Keratinocyte (primary cell): ENCODE data around the gene LMTK2. TPM values are rescaled to one million over a fixed set of nuclear protein-coding genes. Genes with fewer than 3 reads are reported as not detected.

Experiments
- DNase-seq: peaks from one replicate; pipeline ENCODE4 v3.0.0-alpha.2; 2011; ENCODE audit warnings: low read depth, missing footprints, low spot score
- FAIRE-seq: peaks from 2 replicates; lab custom pipeline; 2011; peaks lifted over from hg19 to GRCh38; lab: Jason Lieb, UNC
- H2AFZ ChIP-seq: 2 replicates; pipeline ENCODE4 v1.6.0; 2012; ENCODE audit warnings: low read length, control low read depth, inconsistent platforms; ENCODE audit not compliant: control insufficient read depth
- H3K27ac ChIP-seq: 2 replicates; pipeline ENCODE4 v1.5.1; 2011; ENCODE audit warnings: low read length; ENCODE audit not compliant: control insufficient read depth, insufficient read depth
- H3K27me3 ChIP-seq: 3 replicates; pipeline ENCODE4 v1.6.0; 2011; ENCODE audit warnings: low read length; ENCODE audit not compliant: control insufficient read depth, insufficient read depth; ENCODE audit errors: extremely low read depth
- H3K36me3 ChIP-seq, 2 experiments: 2 replicates in 1 of 2; 3 replicates in 1 of 2; pipeline ENCODE4 v1.5.1; 2011; ENCODE audit warnings: low read length in 2 of 2, mild to moderate bottlenecking in 1 of 2; ENCODE audit not compliant: control insufficient read depth in 2 of 2, insufficient read depth in 2 of 2; ENCODE audit errors: extremely low read depth in 1 of 2
- H3K4me1 ChIP-seq: 3 replicates; pipeline ENCODE4 v1.5.1; 2011; ENCODE audit warnings: low read length; ENCODE audit not compliant: control insufficient read depth, insufficient read depth; ENCODE audit errors: extremely low read depth
- H3K4me2 ChIP-seq: 3 replicates; pipeline ENCODE4 v1.6.0; 2011; ENCODE audit warnings: low read depth, low read length; ENCODE audit not compliant: control insufficient read depth, insufficient read depth; ENCODE audit errors: extremely low read depth
- H3K4me3 ChIP-seq, 3 experiments: fragments of 200-600 bp in 1 of 3; sonication (generic) in 1 of 3; 2 replicates in 2 of 3; 3 replicates in 1 of 3; pipeline ENCODE4 v1.5.1; 2011 to 2016; ENCODE audit warnings: low read length in 3 of 3, mild to moderate bottlenecking in 3 of 3, control low read depth in 2 of 3, inconsistent platforms in 1 of 3, low read depth in 1 of 3, mixed read lengths in 1 of 3, mixed run types in 1 of 3, moderate library complexity in 1 of 3; ENCODE audit not compliant: control insufficient read depth in 2 of 3, insufficient read depth in 2 of 3; ENCODE audit errors: extremely low read depth in 1 of 3
- H3K79me2 ChIP-seq: 2 replicates; pipeline ENCODE4 v1.6.0; 2012; ENCODE audit warnings: low read length; ENCODE audit not compliant: control insufficient read depth, insufficient read depth
- H3K9ac ChIP-seq: 3 replicates; pipeline ENCODE4 v1.6.0; 2011; ENCODE audit warnings: low read length; ENCODE audit not compliant: control insufficient read depth, insufficient read depth; ENCODE audit errors: extremely low read depth
- H3K9me1 ChIP-seq: 3 replicates; pipeline ENCODE4 v1.6.0; 2011; ENCODE audit warnings: low read length; ENCODE audit not compliant: control insufficient read depth, insufficient read depth; ENCODE audit errors: extremely low read depth
- H3K9me3 ChIP-seq: 2 replicates; pipeline ENCODE4 v1.5.1; 2012; ENCODE audit warnings: low read depth, low read length; ENCODE audit not compliant: control insufficient read depth
- H4K20me1 ChIP-seq: 3 replicates; pipeline ENCODE4 v1.6.0; 2011; ENCODE audit warnings: low read length; ENCODE audit not compliant: control insufficient read depth, insufficient read depth; ENCODE audit errors: extremely low read depth
- CTCF ChIP-seq, 3 experiments: IDR thresholded peaks in 1 of 3; conservative IDR thresholded peaks in 1 of 3; optimal IDR thresholded peaks in 1 of 3; 2 replicates in 2 of 3; 3 replicates in 1 of 3; pipeline versions ENCODE3 to v1.5.1; 2011; ENCODE audit warnings: low read length in 3 of 3, mild to moderate bottlenecking in 3 of 3, moderate library complexity in 2 of 3, control low read depth in 1 of 3, inconsistent platforms in 1 of 3; ENCODE audit not compliant: insufficient read depth in 2 of 3; ENCODE audit errors: extremely low read depth in 1 of 3
- EZH2 ChIP-seq: IDR thresholded peaks from one replicate; pipeline ENCODE4 v1.6.1; 2012; ENCODE audit warnings: inconsistent platforms, mild to moderate bottlenecking, low read length, moderate library complexity
- dilution Hi-C: fragments of 300-500 bp; cut with MboI; formaldehyde crosslinking; loops from one replicate; pipeline ENCODE4 v1.7.0; 2020; ENCODE audit warnings: low sequenced_read_pairs; ENCODE audit not compliant: extremely low pct_ligation_motif_present
- polyA plus RNA-seq, 5 experiments: library from polyadenylated mRNA; depleted of rRNA in 3 of 5; stranded (reverse) in 3 of 5; stranded (forward) in 1 of 5; unstranded in 1 of 5; fragments of >200 nt; gene quantifications; 1 replicate in 1 of 5; 2 replicates in 3 of 5; 3 replicates in 1 of 5; pipeline versions ENCODE4 v1.2.1 to v1.2.3, GENCODE V29; 2011 to 2012; ENCODE audit warnings: missing spikeins in 2 of 5, low read depth in 1 of 5, low replicate concordance in 1 of 5

The LMTK2 gene
- polyA plus RNA-seq, 1 donor (not counting 4 experiments of a cell fraction or from before 2014, with no cell fraction given) = 6.6 TPM

GRCh38 chr7:98187138-98187502, 80.5 kb downstream of the LMTK2 start:
- Histone ChIP-seq H3K9me3 (no peaks in the 10 kb centered on the region), H3K9ac (no peak overlapping the region), H4K20me1 (no peaks in the 10 kb centered on the region), H3K27ac (no peak overlapping the region), H3K27me3 (no peaks in the 10 kb centered on the region), H3K4me1 (peaks cover 3% of the 10 kb centered on the region), H3K79me2 (no peaks in the 10 kb centered on the region), H2AFZ (no peak overlapping the region), H3K4me3 (no peak overlapping the region), H3K4me2 (no peak overlapping the region), H3K9me1 (no peaks in the 10 kb centered on the region), H3K36me3 (peaks cover 0 to 10% of the 10 kb centered on the region in 2 experiments)
- FAIRE-seq (no peak), DNase-seq (no peak)
- TF ChIP-seq EZH2 (no peak), CTCF (optimal IDR thresholded peaks at IDR 0.05 in 1 of 3, IDR thresholded peaks at IDR 0.05 in 1 of 3, conservative IDR thresholded peaks at IDR 0.05 in 1 of 3; ENCODE audit: extremely low read depth in 1 of 3, insufficient read depth in 2 of 3, low read length in 3 of 3) (no peak)
- dilution Hi-C loops = no loop called here

GRCh38 chr7:98189559-98189958, 82.9 kb downstream of the LMTK2 start:
- Histone ChIP-seq H3K9me1 (no peaks in the 10 kb centered on the region), H4K20me1 (no peaks in the 10 kb centered on the region), H3K36me3 (peaks cover 0 to 18% of the 10 kb centered on the region in 2 experiments), H3K4me1 (peaks cover 3% of the 10 kb centered on the region), H3K9me3 (no peaks in the 10 kb centered on the region), H3K27me3 (no peaks in the 10 kb centered on the region), H3K9ac (no peak overlapping the region), H3K4me3 (no peak overlapping the region), H3K27ac (no peak overlapping the region), H3K79me2 (no peaks in the 10 kb centered on the region), H3K4me2 (no peak overlapping the region), H2AFZ (no peak overlapping the region)
- DNase-seq = no peak
- FAIRE-seq = no peak
- TF ChIP-seq CTCF (optimal IDR thresholded peaks at IDR 0.05 in 1 of 3, IDR thresholded peaks at IDR 0.05 in 1 of 3, conservative IDR thresholded peaks at IDR 0.05 in 1 of 3; ENCODE audit: extremely low read depth in 1 of 3, insufficient read depth in 2 of 3, low read length in 3 of 3) (no peak), EZH2 (no peak)
- dilution Hi-C loops = no loop called here
